Keratinocyte (primary cell): ENCODE data around the gene TENM3. TPM values are rescaled to one million over a fixed set of nuclear protein-coding genes. Genes with fewer than 3 reads are reported as not detected.

Experiments used
- DNase-seq: peaks from one replicate; pipeline ENCODE4 v3.0.0-alpha.2; 2011; ENCODE audit warnings: low read depth, missing footprints, low spot score
- FAIRE-seq: peaks from 2 replicates; lab custom pipeline; 2011; peaks lifted over from hg19 to GRCh38; lab: Jason Lieb, UNC
- H2AFZ ChIP-seq: 2 replicates; pipeline ENCODE4 v1.6.0; 2012; ENCODE audit warnings: low read length, control low read depth, inconsistent platforms; ENCODE audit not compliant: control insufficient read depth
- H3K27ac ChIP-seq: 2 replicates; pipeline ENCODE4 v1.5.1; 2011; ENCODE audit warnings: low read length; ENCODE audit not compliant: control insufficient read depth, insufficient read depth
- H3K27me3 ChIP-seq: 3 replicates; pipeline ENCODE4 v1.6.0; 2011; ENCODE audit warnings: low read length; ENCODE audit not compliant: control insufficient read depth, insufficient read depth; ENCODE audit errors: extremely low read depth
- H3K36me3 ChIP-seq, 2 experiments: 2 replicates in 1 of 2; 3 replicates in 1 of 2; pipeline ENCODE4 v1.5.1; 2011; ENCODE audit warnings: low read length in 2 of 2, mild to moderate bottlenecking in 1 of 2; ENCODE audit not compliant: control insufficient read depth in 2 of 2, insufficient read depth in 2 of 2; ENCODE audit errors: extremely low read depth in 1 of 2
- H3K4me1 ChIP-seq: 3 replicates; pipeline ENCODE4 v1.5.1; 2011; ENCODE audit warnings: low read length; ENCODE audit not compliant: control insufficient read depth, insufficient read depth; ENCODE audit errors: extremely low read depth
- H3K4me2 ChIP-seq: 3 replicates; pipeline ENCODE4 v1.6.0; 2011; ENCODE audit warnings: low read depth, low read length; ENCODE audit not compliant: control insufficient read depth, insufficient read depth; ENCODE audit errors: extremely low read depth
- H3K4me3 ChIP-seq, 3 experiments: fragments of 200-600 bp in 1 of 3; sonication (generic) in 1 of 3; 2 replicates in 2 of 3; 3 replicates in 1 of 3; pipeline ENCODE4 v1.5.1; 2011 to 2016; ENCODE audit warnings: low read length in 3 of 3, mild to moderate bottlenecking in 3 of 3, control low read depth in 2 of 3, inconsistent platforms in 1 of 3, low read depth in 1 of 3, mixed read lengths in 1 of 3, mixed run types in 1 of 3, moderate library complexity in 1 of 3; ENCODE audit not compliant: control insufficient read depth in 2 of 3, insufficient read depth in 2 of 3; ENCODE audit errors: extremely low read depth in 1 of 3
- H3K79me2 ChIP-seq: 2 replicates; pipeline ENCODE4 v1.6.0; 2012; ENCODE audit warnings: low read length; ENCODE audit not compliant: control insufficient read depth, insufficient read depth
- H3K9ac ChIP-seq: 3 replicates; pipeline ENCODE4 v1.6.0; 2011; ENCODE audit warnings: low read length; ENCODE audit not compliant: control insufficient read depth, insufficient read depth; ENCODE audit errors: extremely low read depth
- H3K9me1 ChIP-seq: 3 replicates; pipeline ENCODE4 v1.6.0; 2011; ENCODE audit warnings: low read length; ENCODE audit not compliant: control insufficient read depth, insufficient read depth; ENCODE audit errors: extremely low read depth
- H3K9me3 ChIP-seq: 2 replicates; pipeline ENCODE4 v1.5.1; 2012; ENCODE audit warnings: low read depth, low read length; ENCODE audit not compliant: control insufficient read depth
- H4K20me1 ChIP-seq: 3 replicates; pipeline ENCODE4 v1.6.0; 2011; ENCODE audit warnings: low read length; ENCODE audit not compliant: control insufficient read depth, insufficient read depth; ENCODE audit errors: extremely low read depth
- EZH2 ChIP-seq: IDR thresholded peaks from one replicate; pipeline ENCODE4 v1.6.1; 2012; ENCODE audit warnings: inconsistent platforms, mild to moderate bottlenecking, low read length, moderate library complexity
- dilution Hi-C: fragments of 300-500 bp; cut with MboI; formaldehyde crosslinking; loops from one replicate; pipeline ENCODE4 v1.7.0; 2020; ENCODE audit warnings: low sequenced_read_pairs; ENCODE audit not compliant: extremely low pct_ligation_motif_present
- polyA plus RNA-seq, 5 experiments: library from polyadenylated mRNA; depleted of rRNA in 3 of 5; stranded (reverse) in 3 of 5; stranded (forward) in 1 of 5; unstranded in 1 of 5; fragments of >200 nt; gene quantifications; 1 replicate in 1 of 5; 2 replicates in 3 of 5; 3 replicates in 1 of 5; pipeline versions ENCODE4 v1.2.1 to v1.2.3, GENCODE V29; 2011 to 2012; ENCODE audit warnings: missing spikeins in 2 of 5, low read depth in 1 of 5, low replicate concordance in 1 of 5
- TF ChIP-seq, protein P1 (sequence below), 3 experiments: IDR thresholded peaks in 1 of 3; conservative IDR thresholded peaks in 1 of 3; optimal IDR thresholded peaks in 1 of 3; 2 replicates in 2 of 3; 3 replicates in 1 of 3; pipeline versions ENCODE3 to v1.5.1; 2011; ENCODE audit warnings: low read length in 3 of 3, mild to moderate bottlenecking in 3 of 3, moderate library complexity in 2 of 3, control low read depth in 1 of 3, inconsistent platforms in 1 of 3; ENCODE audit not compliant: insufficient read depth in 2 of 3; ENCODE audit errors: extremely low read depth in 1 of 3

TENM3 gene
- polyA plus RNA-seq, 1 donor (not counting 4 experiments of a cell fraction or from before 2014, with no cell fraction given): 17.0 TPM

DNA sequence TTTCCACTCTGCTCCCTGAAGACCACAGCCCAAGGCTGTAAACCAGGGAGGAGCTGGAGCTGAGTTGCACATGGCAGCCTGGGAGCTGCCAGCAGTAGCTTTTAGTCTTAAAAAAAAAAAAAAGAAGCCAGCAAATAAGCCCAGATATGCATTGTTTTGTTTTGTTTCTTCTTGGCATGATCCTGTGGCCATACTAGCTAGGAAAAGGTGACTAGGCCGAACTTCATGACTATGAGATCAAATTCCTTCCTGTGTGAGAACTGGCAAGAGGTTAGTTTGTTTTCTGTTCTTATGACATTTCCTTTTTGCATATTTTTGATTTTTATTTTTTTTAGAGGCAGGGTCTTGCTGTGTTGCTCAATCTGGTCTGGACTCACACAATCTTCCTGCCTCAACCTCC is 350.7 kb downstream of the TENM3 start:
- Histone ChIP-seq H3K79me2 (no peaks in the 10 kb centered on the region), H3K9me3 (no peaks in the 10 kb centered on the region), H3K9me1 (no peaks in the 10 kb centered on the region), H3K36me3 (no peaks in the 10 kb centered on the region), H2AFZ (no peak overlapping the region), H4K20me1 (no peaks in the 10 kb centered on the region), H3K27me3 (no peaks in the 10 kb centered on the region), H3K4me1 (no peaks in the 10 kb centered on the region), H3K9ac (no peak overlapping the region), H3K4me2 (no peak overlapping the region), H3K27ac (no peak overlapping the region), H3K4me3 (no peak overlapping the region)
- TF ChIP-seq, protein P1, sequence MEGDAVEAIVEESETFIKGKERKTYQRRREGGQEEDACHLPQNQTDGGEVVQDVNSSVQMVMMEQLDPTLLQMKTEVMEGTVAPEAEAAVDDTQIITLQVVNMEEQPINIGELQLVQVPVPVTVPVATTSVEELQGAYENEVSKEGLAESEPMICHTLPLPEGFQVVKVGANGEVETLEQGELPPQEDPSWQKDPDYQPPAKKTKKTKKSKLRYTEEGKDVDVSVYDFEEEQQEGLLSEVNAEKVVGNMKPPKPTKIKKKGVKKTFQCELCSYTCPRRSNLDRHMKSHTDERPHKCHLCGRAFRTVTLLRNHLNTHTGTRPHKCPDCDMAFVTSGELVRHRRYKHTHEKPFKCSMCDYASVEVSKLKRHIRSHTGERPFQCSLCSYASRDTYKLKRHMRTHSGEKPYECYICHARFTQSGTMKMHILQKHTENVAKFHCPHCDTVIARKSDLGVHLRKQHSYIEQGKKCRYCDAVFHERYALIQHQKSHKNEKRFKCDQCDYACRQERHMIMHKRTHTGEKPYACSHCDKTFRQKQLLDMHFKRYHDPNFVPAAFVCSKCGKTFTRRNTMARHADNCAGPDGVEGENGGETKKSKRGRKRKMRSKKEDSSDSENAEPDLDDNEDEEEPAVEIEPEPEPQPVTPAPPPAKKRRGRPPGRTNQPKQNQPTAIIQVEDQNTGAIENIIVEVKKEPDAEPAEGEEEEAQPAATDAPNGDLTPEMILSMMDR (optimal IDR thresholded peaks at IDR 0.05 in 1 of 3, IDR thresholded peaks at IDR 0.05 in 1 of 3, conservative IDR thresholded peaks at IDR 0.05 in 1 of 3; ENCODE audit: extremely low read depth in 1 of 3, insufficient read depth in 2 of 3, low read length in 3 of 3): no peak
- TF ChIP-seq EZH2: no peak
- DNase-seq (no peak), FAIRE-seq (no peak)
- dilution Hi-C loops: no loop called here

DNA sequence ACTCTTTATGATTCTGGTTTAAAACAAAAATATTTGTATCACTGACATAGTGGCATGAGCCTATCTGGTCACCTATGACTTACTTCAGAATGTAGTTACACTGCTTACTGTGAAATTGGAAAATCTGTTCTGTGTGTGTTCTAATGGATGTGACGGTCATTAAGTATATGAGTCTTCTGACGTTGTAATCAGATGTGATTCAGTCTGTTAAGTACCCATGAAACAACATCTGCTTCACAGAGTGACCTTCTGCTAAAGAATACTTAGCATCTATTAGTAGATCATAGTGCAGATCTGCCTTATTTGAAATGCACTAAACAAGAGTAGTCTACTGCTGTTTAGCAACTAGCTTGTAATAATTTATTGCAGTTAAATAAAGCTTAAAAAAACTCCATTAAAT is 356.9 kb downstream of the TENM3 start:
- Histone ChIP-seq H3K9ac (no peak overlapping the region), H3K27ac (no peak overlapping the region), H3K9me1 (no peaks in the 10 kb centered on the region), H3K4me3 (no peak overlapping the region), H3K36me3 (no peaks in the 10 kb centered on the region), H3K9me3 (no peaks in the 10 kb centered on the region), H3K27me3 (no peaks in the 10 kb centered on the region), H3K4me2 (no peak overlapping the region), H3K79me2 (no peaks in the 10 kb centered on the region), H2AFZ (no peak overlapping the region), H4K20me1 (no peaks in the 10 kb centered on the region), H3K4me1 (no peaks in the 10 kb centered on the region)
- TF ChIP-seq, protein P1 (optimal IDR thresholded peaks at IDR 0.05 in 1 of 3, IDR thresholded peaks at IDR 0.05 in 1 of 3, conservative IDR thresholded peaks at IDR 0.05 in 1 of 3; ENCODE audit: extremely low read depth in 1 of 3, insufficient read depth in 2 of 3, low read length in 3 of 3): no peak
- TF ChIP-seq EZH2: no peak
- FAIRE-seq (no peak), DNase-seq (no peak)
- dilution Hi-C loops: no loop called here
